Stimulated activated CD4-positive, alpha-beta T cell treated with anti-CD3 and anti-CD28 coated beads, Interleukin-1b, Interleukin-23, amount 100 ng/mL, for 4 hours (primary cell): Measurements from ENCODE around the gene ABCC8.
"Not testable (repeated sequence)": the region's sequence is repeated elsewhere in the genome, so short reads cannot be mapped to it uniquely, and the experiment has no call there.

Experiments
- DNase-seq, 2 donors: peaks; one replicate each; pipeline ENCODE4 v3.0.0-alpha.2; 2020; ENCODE audit warnings: low read depth in 2 of 2

The ABCC8 gene

DNA sequence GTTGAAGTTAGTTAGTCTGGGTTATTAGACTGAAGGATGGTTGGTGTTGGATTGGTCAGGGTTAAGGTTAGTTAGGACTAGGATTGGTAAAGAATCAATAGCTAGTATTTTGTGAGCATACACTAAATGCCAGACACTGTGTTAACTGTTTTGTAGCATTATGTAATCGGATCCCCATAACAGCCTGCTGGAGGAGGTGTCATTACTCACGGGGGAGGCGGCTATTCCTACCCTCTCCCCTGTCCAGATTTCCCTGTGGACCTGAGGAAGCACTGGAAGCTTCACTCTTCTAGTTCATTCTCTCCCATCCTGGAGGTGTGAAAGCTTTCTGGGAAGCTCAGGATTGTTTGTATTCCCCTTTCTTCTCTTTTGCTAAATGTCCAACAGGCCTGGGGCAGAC is 47.7 kb downstream of the ABCC8 start:
- DNase-seq: no peak

DNA sequence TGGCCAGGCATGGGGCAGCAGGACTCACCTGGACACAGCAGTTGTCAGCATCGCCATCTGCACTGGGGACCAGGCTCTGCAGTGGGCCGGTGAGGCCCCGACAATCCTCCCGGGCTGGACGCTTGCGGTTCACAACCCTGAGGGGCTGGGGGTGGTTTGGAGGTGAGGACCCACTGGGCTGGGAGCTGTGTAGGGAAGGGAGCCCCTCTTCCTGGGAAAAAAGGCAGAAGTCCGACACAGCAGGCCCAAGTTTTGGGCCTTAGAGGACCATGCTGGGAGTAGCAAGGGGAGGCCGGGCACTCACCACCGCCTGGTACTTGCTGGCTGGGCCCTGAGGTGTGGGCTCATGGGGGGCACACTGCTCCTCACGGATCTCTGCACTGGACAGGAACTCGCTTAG is 48.4 kb downstream of the ABCC8 start:
- no peak for DNase-seq

DNA sequence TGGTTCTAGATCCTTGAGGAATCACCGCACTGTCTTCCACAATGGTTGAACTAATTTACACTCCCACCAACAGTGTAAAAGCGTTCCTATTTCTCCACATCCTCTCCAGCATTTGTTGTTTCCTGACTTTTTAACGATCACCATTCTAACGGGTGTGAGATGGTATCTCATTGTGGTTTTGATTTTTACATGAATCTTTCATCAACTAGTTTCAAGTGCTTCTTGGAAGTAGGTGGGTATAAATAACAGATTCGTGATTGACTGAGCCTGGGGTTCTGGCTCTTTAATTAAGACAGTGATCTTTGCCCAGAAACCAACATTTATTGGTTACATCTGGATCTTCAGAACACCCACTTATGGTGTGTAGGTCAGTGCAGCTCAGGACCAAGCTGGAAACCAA is 50.4 kb downstream of the ABCC8 start:
- not testable (repeated sequence) for DNase-seq

DNA sequence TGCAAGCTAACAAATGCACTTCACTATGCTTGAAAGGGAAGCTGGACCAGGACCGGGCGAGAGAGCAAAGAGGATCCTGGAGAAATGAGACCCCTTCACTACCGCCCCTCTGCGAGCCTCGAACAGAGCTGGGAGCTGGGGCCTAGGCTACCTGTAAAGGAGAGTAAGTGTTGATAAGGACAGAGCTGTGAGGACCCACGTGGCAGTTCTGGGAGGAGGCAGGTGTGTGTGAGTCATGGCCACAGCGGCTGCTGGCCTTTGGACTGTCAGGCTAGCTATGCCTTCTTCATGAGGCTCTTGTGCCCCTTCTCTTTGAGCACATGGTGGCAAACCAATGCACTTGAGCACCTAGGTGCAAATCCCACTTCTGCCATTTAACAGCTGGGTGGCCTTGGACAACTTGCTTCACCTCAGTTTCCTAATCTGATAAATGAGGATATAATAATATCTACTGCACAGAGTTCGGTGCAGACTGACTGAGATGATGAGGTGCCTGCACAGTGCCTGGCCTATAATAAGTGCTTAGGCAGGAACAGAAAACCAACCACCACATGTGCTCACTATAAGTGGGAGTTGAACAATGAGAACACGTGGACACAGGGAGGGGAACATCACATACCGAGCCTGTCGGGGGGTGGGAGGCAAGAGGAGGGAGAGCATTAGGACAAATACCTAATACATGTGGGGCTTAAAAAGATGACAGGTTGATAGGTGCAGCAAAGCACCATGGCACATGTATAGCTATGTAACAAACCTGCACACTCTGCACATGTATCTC is 52.9 kb downstream of the ABCC8 start:
- no peak for DNase-seq

DNA sequence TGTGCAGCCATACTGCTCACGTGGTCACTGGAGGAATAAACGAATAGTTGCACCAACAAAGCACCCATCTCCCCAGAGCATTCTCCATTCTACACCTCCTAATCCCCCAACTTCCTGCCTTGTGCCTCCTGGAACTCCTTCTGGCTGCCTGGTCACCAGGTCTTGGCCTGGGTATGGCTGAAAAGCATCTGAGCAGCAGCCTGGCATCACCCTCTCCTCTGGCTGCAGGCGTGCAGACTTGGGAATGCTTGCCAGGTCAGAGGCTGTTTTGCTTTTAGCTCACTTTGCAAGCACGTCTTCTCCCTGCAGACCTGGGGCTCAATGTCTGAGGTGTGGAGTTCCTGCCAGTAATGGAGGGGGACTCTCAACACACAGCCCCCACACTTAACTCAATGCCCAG is 54.9 kb downstream of the ABCC8 start:
- no peak for DNase-seq

DNA sequence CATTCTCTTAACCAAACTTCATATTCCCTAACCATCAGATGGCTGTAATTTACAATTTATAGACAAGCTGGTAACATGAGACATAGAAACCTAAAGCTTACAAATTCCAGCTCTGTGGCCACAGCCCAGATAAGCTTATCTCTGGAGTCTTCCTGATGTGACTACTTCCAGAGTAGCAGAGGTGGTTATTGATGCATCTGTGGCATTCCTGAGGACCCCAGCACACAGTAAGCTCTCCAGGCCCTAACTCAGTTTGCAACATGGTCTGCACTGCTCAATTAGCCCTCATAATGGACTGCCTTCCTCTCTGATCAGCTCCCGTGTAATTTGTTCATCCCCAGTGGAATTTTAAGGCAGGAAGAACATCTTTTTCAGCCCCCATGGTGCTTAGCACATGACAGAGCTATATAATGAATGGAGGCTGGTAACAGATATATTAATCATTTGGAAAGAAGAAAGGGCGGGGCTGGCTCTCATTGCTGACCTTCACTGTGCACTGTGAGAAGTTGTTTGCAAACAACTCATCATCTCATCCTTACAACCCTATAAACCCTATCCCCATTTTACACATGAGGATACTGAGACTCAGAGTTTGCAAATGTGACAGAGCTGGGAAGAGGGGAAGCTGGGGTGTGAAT is 58.1 kb downstream of the ABCC8 start:
- DNase-seq: no peak

DNA sequence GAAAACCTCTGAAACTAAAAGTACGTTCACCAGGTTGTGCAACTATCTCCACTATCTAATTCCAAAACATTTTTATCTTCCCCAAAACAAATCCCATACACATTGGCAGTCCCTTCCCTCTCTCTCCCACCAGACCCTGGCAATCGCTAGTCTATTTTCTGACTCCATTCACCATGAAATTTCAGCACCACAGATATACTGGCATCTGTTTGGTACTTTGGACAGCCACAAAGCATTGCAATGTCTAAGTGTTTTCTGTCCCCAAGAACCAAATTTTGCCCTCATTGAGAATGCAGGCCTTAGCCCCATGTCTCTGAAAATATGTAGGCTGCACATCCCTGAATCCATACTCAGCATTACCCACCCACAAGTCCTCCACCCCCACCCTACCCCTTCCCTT is 60.2 kb downstream of the ABCC8 start:
- no peak for DNase-seq

DNA sequence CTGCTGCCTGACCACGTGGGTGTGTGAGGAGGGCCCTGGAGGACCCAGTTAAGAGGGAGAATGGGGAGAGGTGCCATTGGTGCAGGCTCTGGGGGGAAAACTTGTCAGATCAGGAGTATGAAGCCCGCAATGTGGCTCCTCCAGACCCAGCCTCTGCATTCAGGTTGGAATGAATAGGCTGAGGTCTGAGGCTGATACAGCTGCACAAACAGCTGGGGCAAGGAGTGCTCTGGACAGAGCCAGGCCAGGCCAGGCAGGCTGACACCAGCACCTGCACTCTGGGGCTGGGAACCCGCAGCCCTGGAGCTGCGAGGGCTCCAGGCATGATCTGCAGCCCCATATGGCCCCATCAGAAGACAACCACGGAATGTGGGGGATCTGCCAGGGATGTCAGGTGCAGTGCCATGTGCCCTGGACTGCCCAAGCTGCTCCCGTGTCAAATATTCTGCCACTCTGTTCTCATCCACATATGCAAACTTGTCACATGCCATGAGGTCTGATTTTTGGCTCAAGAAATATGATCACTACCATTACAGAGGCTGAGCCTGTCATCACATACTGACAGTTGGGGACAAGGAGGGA is 61.0 kb downstream of the ABCC8 start:
- DNase-seq: no peak

DNA sequence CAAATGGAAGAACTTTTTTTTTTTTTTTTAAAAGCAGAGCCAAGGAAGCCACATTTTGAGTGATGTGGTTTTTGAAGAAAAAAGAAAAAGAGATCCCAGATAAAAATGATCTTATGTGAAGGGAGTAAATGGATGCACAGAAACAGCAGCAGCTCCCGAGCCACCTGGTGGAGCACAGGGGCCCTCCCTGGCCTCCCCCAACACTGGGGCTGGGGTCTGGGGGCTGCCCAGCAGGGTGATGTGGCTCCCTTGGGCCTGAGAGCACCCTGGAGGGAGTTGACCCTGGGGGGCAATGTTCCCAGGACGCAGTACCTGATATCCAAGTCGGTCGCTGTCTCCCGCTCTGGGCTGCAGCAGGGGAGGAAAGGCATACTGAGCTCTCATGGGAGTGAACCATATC is 61.7 kb downstream of the ABCC8 start:
- no peak for DNase-seq

DNA sequence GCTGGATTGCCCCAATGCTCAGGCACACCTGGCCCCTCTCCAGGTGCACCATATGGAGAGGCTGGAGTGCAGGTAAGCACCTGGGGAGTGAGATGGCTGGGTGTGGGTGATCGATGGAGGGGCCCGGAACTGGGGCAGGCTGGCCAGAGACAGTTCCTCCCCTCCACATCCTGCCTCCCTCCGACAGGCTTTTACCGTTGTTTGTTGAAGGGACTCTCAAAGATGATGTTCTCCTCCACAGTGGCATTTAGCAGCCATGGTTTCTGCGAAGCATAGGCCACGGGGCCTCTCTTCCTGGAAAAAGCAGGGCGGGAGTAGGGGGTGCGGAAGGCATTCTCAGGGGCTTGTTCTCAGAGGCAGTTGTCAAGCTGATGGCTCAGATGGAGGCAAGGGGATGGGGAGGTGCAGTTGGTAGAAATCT is 62.3 kb downstream of the ABCC8 start:
- no peak for DNase-seq

DNA sequence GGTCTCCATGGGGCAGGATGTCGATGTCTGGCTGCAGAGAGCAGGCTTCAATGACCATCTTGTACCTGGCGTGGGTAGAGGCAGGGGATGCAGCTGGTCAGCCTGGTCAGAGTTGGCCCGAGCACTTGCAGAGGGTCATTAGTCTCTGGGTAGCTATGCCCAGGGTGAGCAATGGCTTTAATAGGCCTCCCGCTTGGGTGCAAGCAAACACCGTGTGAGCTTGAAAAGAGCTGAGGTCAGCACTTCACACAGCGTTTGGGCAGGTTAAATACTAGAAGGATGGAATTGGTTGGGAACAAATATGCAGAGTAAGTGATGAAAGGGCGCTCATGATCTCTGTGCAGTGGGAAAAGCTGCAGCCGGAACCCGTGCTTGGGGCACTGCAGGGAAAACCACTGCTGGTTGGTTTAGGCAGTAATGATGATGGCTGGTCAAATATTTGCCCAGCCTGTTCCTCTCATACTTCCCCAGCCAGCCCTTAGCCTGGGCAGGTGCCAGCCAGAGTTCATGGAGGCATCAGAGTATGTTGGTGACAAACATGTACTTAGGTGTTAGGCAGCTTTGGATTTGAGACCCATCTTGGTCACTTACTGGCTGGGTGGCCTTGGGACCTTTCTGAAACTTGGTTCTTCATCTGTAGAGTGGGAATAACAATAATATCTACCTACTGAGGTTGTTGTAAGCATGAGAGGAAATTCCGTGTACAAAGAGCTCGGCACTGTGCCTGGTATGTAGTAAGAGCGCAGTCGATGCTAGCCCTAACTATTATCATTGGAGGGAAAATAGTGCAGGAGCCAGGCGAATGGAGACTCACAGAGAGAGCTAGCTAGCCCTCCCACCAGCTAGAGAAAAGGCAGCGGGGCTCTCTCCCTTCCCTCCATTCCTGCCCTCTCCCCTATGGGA is 63.0 kb downstream of the ABCC8 start:
- DNase-seq: no peak

DNA sequence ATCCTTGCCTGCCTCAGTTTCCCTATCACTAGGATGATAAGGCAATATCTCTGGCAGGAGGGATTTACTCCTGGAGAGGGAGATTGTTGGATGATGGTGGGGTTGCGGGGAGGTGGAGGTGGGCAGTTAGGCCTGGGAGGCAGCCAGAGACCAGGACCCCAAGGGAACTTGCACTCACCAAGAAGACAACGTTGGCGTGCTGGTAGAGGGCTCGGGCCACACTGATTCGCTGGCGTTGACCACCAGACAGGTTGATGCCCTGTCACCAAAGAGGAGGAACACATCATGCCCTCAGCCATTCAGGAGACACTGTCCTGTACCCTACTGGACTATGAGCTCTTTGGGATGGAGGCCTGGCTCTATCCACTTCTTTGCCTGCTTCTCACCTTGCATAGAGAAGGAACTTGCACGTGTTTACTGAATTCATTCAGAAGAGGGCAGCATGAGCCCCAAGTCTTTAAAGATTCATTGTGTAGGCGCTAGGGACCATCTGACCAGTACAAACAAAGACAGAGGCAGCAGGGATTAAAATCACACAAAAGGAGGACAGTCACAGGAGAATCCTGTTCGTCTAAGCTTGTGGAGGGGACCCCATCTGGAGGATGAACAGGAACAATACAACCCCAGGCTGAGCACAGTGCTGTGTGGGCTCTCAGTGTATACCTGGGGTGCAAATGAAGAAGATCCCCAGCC is 64.0 kb downstream of the ABCC8 start:
- DNase-seq: no peak

DNA sequence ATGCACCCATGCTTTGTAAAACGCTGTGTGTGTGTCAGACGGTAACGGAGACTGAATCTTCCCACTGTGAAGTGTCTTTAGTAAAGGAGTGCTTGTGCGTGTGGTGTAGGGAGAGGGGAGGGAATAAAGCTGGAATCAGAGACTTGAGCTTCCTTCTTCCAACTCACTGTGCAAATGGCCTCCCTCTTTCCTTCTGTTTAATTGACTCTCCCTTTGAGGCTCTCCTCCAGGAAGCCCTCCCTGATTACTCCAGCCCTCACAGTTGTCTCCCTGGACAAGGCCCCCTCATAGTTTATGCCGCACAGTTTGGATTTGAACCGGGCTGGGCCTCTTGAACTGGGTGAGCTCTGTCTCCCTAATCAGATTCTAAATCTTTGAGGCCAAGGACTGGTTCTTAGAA is 65.2 kb downstream of the ABCC8 start:
- no peak for DNase-seq

DNA sequence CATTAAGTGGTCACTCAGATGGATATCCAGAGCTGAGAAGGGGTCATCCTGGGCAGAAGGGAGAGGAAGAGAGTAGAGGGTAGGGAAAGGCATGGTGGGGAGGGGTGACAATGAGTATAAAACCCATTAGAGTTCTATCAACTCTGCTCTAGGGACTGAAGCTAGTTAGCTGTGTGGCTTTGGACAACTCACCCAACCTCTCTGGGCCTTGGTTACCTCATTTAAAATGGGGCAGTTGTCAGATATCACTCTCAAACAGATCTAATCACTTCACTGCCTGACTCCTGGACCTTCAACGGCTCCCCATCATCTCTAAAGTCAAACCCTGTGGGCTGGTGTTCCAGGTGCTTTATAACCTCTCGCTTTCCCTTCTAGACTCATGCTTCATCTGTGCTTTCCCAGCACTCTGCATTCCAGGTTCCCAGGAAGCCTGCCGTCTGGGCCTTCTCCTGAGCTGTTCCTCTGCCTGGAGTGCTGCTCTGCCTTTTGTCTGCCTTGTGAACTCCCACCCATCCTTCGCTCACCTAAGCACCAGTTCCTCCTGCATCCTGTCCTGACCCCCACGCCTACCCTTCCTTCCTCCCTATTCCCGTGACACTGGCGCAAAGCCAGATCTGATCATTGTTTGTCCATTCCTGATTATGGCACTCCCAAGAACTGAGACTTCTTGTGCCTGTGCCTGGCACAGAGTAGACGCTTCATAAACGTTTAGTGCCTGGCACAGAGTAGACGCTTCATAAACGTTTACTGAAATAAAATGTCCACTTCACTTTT is 65.9 kb downstream of the ABCC8 start:
- DNase-seq: no peak

DNA sequence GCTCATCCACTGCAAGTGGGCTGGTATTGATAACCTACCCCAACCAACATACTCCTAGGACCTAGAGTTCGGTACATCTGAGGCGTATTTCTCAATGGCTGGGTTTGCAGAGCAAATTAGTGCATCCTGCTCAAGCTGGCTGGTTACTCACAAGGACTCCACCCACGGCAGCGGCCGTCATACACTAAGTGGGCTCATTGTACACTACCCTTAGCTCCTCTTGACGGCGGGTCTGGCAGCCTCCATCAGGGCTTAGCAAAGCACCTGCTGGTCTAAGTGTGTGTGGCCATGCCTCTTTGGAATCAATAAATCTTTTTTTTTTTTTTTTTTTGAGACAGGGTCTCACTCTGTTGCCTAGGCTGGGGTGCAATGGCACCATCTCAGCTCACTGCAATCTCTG is 68.0 kb downstream of the ABCC8 start:
- no peak for DNase-seq

DNA sequence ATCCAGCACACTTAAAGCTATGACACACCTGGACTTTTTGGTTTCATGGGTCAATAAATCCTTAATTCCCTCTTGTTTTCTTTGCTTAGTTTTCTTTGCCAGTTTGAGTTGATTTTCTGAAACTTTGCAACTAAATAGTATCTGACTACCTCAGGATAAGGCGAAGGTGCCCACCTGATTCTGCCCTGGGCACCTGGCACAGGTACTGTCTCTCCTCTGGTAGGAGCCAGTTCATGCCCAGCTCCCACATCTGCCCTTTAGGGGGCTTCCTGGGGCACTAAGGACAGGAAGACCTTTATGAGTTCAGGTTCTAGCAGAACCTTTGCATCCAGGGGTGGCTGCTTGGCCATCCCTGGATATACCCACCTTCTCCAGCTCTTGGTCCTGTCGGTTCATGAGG is 68.6 kb downstream of the ABCC8 start:
- DNase-seq: no peak

DNA sequence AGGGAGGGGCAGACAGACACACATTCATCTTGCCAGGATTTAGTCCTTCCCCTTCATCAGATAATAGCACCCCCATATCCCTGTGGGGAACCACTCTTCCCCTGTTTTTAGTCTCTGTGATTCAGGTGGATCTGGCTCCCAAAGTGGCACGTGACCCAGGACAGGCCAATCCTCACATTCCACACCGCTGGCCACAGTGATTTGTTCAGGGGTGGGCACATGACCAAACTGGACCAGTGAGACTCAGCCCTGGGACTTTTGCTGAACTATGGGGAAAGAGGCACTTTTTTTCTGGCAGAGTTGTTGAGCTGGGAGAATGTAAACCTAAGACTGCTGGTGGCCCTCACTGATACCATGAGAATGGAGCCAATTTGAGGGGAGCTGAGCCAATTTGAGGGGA is 69.1 kb downstream of the ABCC8 start:
- DNase-seq: no peak

DNA sequence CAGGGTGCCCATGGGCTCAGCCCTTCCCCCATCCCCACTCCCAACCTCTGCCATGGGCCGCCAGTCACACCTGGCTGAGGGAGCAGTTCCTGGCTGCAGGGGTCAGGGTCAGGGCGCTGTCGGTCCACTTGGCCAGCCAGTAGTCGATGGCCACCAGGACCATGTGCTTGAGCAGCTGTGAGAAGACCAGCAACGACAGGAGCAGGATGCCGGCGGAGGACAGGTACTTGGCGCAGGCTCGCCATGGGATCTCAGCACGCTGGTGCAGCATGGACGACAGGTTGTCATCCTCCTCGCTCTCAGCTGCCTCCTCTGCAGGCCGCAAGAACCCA is 69.9 kb downstream of the ABCC8 start:
- DNase-seq: no peak

DNA sequence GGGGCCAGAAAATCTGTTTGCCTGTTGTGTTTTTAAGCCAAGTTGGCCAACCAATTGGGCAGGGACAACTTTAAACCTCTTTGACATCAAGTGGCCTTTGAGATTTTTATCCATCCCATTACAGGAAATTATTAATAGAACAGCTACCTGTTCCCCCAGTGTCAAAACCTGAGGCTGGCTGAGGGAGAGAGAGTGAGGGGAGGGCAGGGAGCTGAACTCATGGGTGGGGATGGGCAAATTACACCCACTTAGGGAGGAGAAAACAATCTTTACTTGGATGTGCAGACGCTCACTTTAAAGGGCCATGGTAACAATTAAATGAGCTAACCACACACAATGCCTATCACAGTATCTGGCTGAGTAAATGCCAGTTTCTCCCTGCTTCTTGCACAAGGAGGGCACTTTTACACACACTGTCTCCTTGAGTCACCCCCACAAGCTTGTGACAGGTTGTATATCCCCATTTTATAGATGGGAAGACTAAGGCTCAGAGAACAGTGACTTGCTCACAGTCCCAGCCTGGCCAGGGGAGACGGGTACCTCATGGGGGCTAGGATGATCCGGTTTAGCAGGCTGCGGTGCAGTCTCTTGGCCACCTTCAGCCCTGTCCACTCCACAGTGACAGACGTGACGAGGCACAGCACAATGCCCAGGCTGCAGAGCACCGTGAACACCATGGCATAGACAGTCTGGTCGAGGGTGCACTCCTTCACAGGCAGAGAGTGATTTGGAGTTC is 70.4 kb downstream of the ABCC8 start:
- DNase-seq: no peak

DNA sequence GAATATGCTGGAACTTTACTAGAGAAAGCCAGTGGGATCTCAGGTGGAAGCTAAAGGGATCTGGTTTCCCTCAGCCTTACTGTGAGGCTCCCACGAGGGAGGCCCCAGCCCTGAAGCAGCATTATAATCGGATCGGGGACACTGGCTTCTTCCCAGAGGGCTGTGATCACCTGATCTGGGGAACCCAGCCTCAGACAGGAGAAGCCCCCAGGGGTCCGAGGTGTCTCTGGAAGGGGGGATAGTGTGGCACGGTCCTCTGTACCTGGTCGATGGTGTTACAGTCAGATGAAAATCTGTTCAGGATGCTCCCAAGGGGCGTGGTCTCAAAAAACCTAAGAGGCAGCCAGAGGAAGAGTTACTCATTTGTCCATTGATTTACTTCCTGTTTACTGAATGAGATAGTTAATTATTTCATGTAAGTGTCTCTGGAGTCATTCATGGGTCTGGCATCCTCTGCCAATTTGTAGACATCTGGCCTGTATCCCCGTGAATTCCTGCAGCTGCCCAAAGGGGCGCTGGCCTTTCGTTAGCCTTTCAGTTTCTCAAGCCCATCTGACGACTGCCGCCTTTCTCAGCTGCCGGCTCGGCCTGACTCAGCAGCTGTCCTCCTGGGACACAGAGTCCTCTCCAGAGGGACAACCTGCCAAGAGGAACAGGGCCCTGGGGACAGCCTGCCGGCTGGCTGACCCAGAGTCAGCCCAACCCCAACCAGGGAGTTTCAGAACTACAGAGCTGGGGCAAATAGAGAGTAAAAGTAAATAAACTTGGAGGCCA is 71.2 kb downstream of the ABCC8 start:
- DNase-seq: no peak
